ENCODE measurements around the gene SMOC1. TPM values are rescaled to one million over a fixed set of nuclear protein-coding genes. Genes with fewer than 3 reads are reported as not detected.

SMOC1 gene
- total RNA-seq, 3 donors from 2014 or later (not counting 1 experiment from before 2014, with no cell fraction given): not detected

- Mint-ChIP-seq H3K27ac (no peak overlapping the region), H3K9me3 (no peaks in the 10 kb centered on the region), H3K36me3 (no peaks in the 10 kb centered on the region), H3K27me3 (ENCODE audit: low read depth in 2 of 2) (peaks cover 23 to 24% of the 10 kb centered on the region in 2 donors), H3K4me3 (no peak overlapping the region), H3K4me1 (no peaks in the 10 kb centered on the region)
- Histone ChIP-seq H3K9me3 (ENCODE audit: control insufficient read depth, insufficient read depth, low read length) (no peaks in the 10 kb centered on the region), H3K4me1 (ENCODE audit: control insufficient read depth, insufficient read depth, low read length) (no peaks in the 10 kb centered on the region), H3K36me3 (ENCODE audit: control insufficient read depth, insufficient read depth, low read length) (no peaks in the 10 kb centered on the region), H3K4me3 (ENCODE audit: low read length) (no peak overlapping the region), H3K27ac (ENCODE audit: low read length) (no peak overlapping the region), H3K27me3 (ENCODE audit: control insufficient read depth, insufficient read depth, low read length) (no peaks in the 10 kb centered on the region)
- TF ChIP-seq, protein P1, sequence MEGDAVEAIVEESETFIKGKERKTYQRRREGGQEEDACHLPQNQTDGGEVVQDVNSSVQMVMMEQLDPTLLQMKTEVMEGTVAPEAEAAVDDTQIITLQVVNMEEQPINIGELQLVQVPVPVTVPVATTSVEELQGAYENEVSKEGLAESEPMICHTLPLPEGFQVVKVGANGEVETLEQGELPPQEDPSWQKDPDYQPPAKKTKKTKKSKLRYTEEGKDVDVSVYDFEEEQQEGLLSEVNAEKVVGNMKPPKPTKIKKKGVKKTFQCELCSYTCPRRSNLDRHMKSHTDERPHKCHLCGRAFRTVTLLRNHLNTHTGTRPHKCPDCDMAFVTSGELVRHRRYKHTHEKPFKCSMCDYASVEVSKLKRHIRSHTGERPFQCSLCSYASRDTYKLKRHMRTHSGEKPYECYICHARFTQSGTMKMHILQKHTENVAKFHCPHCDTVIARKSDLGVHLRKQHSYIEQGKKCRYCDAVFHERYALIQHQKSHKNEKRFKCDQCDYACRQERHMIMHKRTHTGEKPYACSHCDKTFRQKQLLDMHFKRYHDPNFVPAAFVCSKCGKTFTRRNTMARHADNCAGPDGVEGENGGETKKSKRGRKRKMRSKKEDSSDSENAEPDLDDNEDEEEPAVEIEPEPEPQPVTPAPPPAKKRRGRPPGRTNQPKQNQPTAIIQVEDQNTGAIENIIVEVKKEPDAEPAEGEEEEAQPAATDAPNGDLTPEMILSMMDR (IDR thresholded peaks at IDR 0.05): no peak
- no peak for ATAC-seq
- 92% methylated on average over 5 of the region's 5 CpGs for WGBS (ENCODE audit: insufficient coverage)
- no peak for DNase-seq
- intact Hi-C loops (cut with micrococcal nuclease): no loop called here
Observed at GRCh38 chr14:69924201-69924600, 45.0 kb downstream of the SMOC1 start.

DNA sequence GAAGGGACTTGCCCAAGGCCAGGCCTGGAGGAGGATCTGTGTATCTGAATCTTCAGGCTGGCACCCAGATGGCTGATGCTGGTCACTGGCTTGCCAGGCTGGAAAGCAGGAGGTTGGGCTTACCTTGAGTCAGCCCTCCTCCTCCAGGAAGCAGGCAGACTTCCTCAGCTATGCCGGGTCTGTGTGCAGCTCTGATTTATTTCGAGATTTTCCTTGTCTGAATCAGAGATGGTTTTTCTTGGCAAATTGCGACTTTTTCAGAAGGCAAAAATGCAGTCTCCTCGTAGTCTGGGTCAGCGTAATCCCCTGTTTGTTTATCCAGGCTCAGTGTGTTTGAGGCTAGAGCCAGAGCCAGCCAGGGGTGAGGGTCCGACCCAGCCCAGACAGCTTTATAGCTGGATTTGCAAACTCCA lies 48.9 kb downstream of the SMOC1 start:
- ATAC-seq: no peak
- H3K9me3 Mint-ChIP-seq: no peaks in the 10 kb centered on the region
- H3K4me1 Mint-ChIP-seq: peaks cover 23 to 24% of the 10 kb centered on the region in 2 donors
- H3K4me3 ChIP-seq (ENCODE audit: low read length): no peak overlapping the region
- H3K4me3 Mint-ChIP-seq: no peak overlapping the region
- H3K27ac Mint-ChIP-seq: no peak overlapping the region
- WGBS (ENCODE audit: insufficient coverage): 66% methylated on average over 6 of the region's 6 CpGs
- H3K27ac ChIP-seq (ENCODE audit: low read length): no peak overlapping the region
- no peaks in the 10 kb centered on the region for H3K36me3 ChIP-seq (ENCODE audit: control insufficient read depth, insufficient read depth, low read length)
- H3K27me3 ChIP-seq (ENCODE audit: control insufficient read depth, insufficient read depth, low read length): no peaks in the 10 kb centered on the region
- peaks cover 27% of the 10 kb centered on the region for H3K4me1 ChIP-seq (ENCODE audit: control insufficient read depth, insufficient read depth, low read length)
- DNase-seq: no peak
- TF ChIP-seq, protein P1 (IDR thresholded peaks at IDR 0.05): no peak
- intact Hi-C loops (cut with micrococcal nuclease): no loop called here
- H3K36me3 Mint-ChIP-seq: no peaks in the 10 kb centered on the region
- peaks cover 16 to 24% of the 10 kb centered on the region in 2 donors for H3K27me3 Mint-ChIP-seq (ENCODE audit: low read depth in 2 of 2)
- H3K9me3 ChIP-seq (ENCODE audit: control insufficient read depth, insufficient read depth, low read length): no peaks in the 10 kb centered on the region

DNA sequence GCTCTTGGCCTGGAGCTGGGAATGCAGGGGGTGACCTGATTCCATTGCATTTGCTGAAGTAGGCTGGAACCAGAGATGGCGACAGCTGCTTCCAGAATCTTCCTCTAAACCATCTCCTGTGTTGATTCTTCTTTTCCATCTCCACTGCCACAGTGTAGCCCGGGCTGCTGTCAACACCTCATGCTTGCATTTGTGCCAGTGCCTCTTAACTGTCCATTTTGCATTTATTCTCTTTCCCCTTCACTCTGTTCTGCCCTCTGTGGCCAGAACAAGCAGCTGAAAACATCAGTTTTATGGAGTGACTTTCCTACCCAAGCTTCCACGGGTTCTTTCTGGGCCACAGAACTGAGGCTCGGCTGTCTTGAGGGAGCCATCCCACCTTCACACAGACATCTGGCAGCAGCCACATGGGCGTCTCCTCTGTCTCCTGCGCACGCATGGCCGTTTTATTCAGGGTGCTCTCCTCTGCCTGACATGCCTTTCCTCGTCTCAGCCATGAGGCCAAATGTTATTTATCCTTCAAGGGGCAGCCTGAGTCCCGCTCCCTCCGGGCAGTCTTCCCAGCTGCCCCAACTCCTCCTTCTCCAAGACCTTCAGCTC lies 51.7 kb downstream of the SMOC1 start:
- H3K36me3 Mint-ChIP-seq: no peaks in the 10 kb centered on the region
- no peaks in the 10 kb centered on the region for H3K9me3 Mint-ChIP-seq
- Histone ChIP-seq H3K9me3 (ENCODE audit: control insufficient read depth, insufficient read depth, low read length) (no peaks in the 10 kb centered on the region), H3K27me3 (ENCODE audit: control insufficient read depth, insufficient read depth, low read length) (peaks cover 4% of the 10 kb centered on the region), H3K4me3 (ENCODE audit: low read length) (no peak overlapping the region), H3K36me3 (ENCODE audit: control insufficient read depth, insufficient read depth, low read length) (no peaks in the 10 kb centered on the region), H3K4me1 (ENCODE audit: control insufficient read depth, insufficient read depth, low read length) (peaks cover 27% of the 10 kb centered on the region), H3K27ac (ENCODE audit: low read length) (no peak overlapping the region)
- peaks cover 3 to 21% of the 10 kb centered on the region in 2 donors for H3K27me3 Mint-ChIP-seq (ENCODE audit: low read depth in 2 of 2)
- ATAC-seq (no peak), DNase-seq (no peak)
- peaks cover 23 to 24% of the 10 kb centered on the region in 2 donors for H3K4me1 Mint-ChIP-seq
- WGBS (ENCODE audit: insufficient coverage): 90% methylated on average over 11 of the region's 11 CpGs
- H3K27ac Mint-ChIP-seq: no peak overlapping the region
- H3K4me3 Mint-ChIP-seq: no peak overlapping the region
- TF ChIP-seq, protein P1 (IDR thresholded peaks at IDR 0.05): no peak
- intact Hi-C loops (cut with micrococcal nuclease): no loop called here

GRCh38 chr14:69931960-69932359 lies 52.7 kb downstream of the SMOC1 start:
- H3K4me3 Mint-ChIP-seq: peak overlapping the region; percentile 36
- TF ChIP-seq, protein P1 (IDR thresholded peaks at IDR 0.05): no peak
- no peak for DNase-seq

More at GRCh38 chr14:69931960-69932359, 52.7 kb downstream of the SMOC1 start:
- Mint-ChIP-seq H3K27ac (peak overlapping the region in 1 of 2 donors; percentile 57), H3K9me3 (no peaks in the 10 kb centered on the region), H3K36me3 (no peaks in the 10 kb centered on the region), H3K4me1 (peaks cover 23 to 24% of the 10 kb centered on the region in 2 donors), H3K27me3 (ENCODE audit: low read depth in 2 of 2) (peaks cover 2 to 10% of the 10 kb centered on the region in 2 donors)
- WGBS (ENCODE audit: insufficient coverage): 58% methylated on average over 7 of the region's 12 CpGs
- no peaks in the 10 kb centered on the region for H3K36me3 ChIP-seq (ENCODE audit: control insufficient read depth, insufficient read depth, low read length)
- H3K4me3 ChIP-seq (ENCODE audit: low read length): no peak overlapping the region
- peaks cover 27% of the 10 kb centered on the region for H3K4me1 ChIP-seq (ENCODE audit: control insufficient read depth, insufficient read depth, low read length)
- no peak overlapping the region for H3K27ac ChIP-seq (ENCODE audit: low read length)
- H3K9me3 ChIP-seq (ENCODE audit: control insufficient read depth, insufficient read depth, low read length): no peaks in the 10 kb centered on the region
- intact Hi-C loops (cut with micrococcal nuclease): no loop called here
- peak in 2 of 3 donors; percentile 43 to 91 for ATAC-seq
- H3K27me3 ChIP-seq (ENCODE audit: control insufficient read depth, insufficient read depth, low read length): peaks cover 4% of the 10 kb centered on the region
